ENCODE data around the gene DLG1. TPM values are rescaled to one million over a fixed set of nuclear protein-coding genes. Genes with fewer than 3 reads are reported as not detected.

Gene DLG1
- polyA plus RNA-seq, 2 donors = 39.4 to 40.7 TPM

DNA sequence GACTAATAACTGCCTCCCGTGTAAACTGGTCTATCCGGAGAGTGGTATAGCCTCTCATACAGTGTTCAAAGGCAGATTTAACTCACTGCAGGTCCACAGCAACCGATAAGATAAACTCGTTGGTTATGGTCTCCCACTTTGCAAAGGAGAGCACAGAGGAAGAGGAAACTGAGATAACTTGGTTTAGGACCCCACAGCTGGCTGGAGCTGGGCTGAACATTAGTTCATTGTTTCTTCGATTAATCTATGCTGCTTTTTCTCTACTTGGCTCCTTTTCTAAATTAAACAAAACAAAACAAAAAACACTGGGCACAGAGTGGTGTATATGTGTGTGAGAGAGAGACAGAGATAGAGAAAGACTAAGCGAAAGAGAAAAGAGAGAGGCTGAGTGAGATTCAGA, 5.0 kb upstream of the DLG1 start:
- WGBS, 2 donors = 86 to 89% methylated on average over 6 of the region's 6 CpGs
- no peak overlapping the region for H3K27ac ChIP-seq (ENCODE audit: low read depth in 2 of 2, low read length in 1 of 2)
- H3K36me3 ChIP-seq (ENCODE audit: control insufficient read depth in 2 of 2, insufficient read depth in 2 of 2, low read length in 1 of 2) = no peaks in the 10 kb centered on the region
- H3K4me3 ChIP-seq (ENCODE audit: low read depth in 1 of 2, low read length in 2 of 2) = no peak overlapping the region
- H3K27me3 ChIP-seq (ENCODE audit: control insufficient read depth in 1 of 2, insufficient read depth in 2 of 2, low read length in 2 of 2) = no peaks in the 10 kb centered on the region
- peaks cover 0 to 6% of the 10 kb centered on the region in 2 donors for H3K4me1 ChIP-seq (ENCODE audit: control insufficient read depth in 2 of 2, insufficient read depth in 2 of 2, low read length in 1 of 2)
- no peaks in the 10 kb centered on the region for H3K9me3 ChIP-seq (ENCODE audit: control insufficient read depth in 2 of 2, insufficient read depth in 1 of 2, low read depth in 1 of 2, low read length in 1 of 2)

DNA sequence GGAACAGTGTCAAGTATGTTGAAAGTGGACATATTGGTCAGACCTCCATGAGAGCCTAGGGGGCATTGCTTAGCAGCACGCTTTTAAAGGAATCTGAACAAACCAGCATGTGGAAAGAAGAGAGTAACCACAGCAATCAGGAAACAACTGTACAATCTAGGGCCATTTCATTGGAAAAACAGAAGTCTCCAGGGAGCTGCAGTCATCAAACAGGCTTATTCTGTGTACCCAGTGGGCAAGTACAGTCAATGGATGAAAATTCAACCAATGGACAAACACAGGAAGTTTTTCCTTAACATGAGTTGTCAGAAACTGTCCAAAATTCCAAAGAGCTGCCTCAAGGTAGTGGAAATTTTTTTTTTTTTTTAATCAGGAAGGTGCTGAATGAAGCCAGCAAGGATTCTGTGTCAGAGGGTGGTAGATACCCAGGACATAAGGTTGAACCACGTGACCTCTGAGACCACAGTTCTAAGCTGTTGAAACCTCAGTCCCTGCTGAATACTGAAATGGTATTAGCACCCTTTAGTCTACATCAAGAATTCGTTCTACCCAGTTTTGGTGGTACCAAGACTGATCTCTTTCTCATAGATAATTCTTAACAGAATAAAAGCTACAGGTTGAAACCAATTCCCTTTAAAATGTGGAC, 4.4 kb upstream of the DLG1 start:
- Histone ChIP-seq H3K4me3 (ENCODE audit: low read depth in 1 of 2, low read length in 2 of 2) (no peak overlapping the region), H3K36me3 (ENCODE audit: control insufficient read depth in 2 of 2, insufficient read depth in 2 of 2, low read length in 1 of 2) (no peaks in the 10 kb centered on the region), H3K4me1 (ENCODE audit: control insufficient read depth in 2 of 2, insufficient read depth in 2 of 2, low read length in 1 of 2) (peaks cover 0 to 6% of the 10 kb centered on the region in 2 donors), H3K9me3 (ENCODE audit: control insufficient read depth in 2 of 2, insufficient read depth in 1 of 2, low read depth in 1 of 2, low read length in 1 of 2) (no peaks in the 10 kb centered on the region), H3K27me3 (ENCODE audit: control insufficient read depth in 1 of 2, insufficient read depth in 2 of 2, low read length in 2 of 2) (no peaks in the 10 kb centered on the region), H3K27ac (ENCODE audit: low read depth in 2 of 2, low read length in 1 of 2) (peak overlapping the region in 1 of 2 donors; percentile 11)
- 72 to 77% methylated on average over 3 of the region's 3 CpGs for WGBS, 2 donors

DNA sequence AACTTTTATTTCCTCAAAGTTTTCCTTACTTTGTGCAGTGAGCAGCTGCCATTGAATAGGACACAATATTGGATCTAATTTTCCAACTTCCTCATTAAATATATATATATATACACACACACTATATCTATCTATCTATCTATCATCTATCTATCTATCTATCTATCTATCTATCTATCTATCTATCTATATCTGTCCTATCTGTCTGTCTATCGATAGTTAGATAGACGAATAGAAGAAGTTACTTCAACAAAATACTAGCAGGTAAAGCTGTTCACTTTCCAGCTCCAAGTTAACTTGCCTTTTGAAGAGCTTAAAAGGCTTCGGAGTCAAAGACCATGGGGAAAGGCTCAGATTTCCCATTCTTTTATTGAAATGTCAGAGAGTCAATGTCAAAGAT, 3.6 kb upstream of the DLG1 start:
- Histone ChIP-seq H3K27ac (ENCODE audit: low read depth in 2 of 2, low read length in 1 of 2) (no peak overlapping the region), H3K9me3 (ENCODE audit: control insufficient read depth in 2 of 2, insufficient read depth in 1 of 2, low read depth in 1 of 2, low read length in 1 of 2) (no peaks in the 10 kb centered on the region), H3K4me1 (ENCODE audit: control insufficient read depth in 2 of 2, insufficient read depth in 2 of 2, low read length in 1 of 2) (peaks cover 0 to 6% of the 10 kb centered on the region in 2 donors), H3K27me3 (ENCODE audit: control insufficient read depth in 1 of 2, insufficient read depth in 2 of 2, low read length in 2 of 2) (no peaks in the 10 kb centered on the region), H3K4me3 (ENCODE audit: low read depth in 1 of 2, low read length in 2 of 2) (no peak overlapping the region), H3K36me3 (ENCODE audit: control insufficient read depth in 2 of 2, insufficient read depth in 2 of 2, low read length in 1 of 2) (no peaks in the 10 kb centered on the region)
- WGBS, 2 donors = 86 to 94% methylated on average over 3 of the region's 3 CpGs

DNA sequence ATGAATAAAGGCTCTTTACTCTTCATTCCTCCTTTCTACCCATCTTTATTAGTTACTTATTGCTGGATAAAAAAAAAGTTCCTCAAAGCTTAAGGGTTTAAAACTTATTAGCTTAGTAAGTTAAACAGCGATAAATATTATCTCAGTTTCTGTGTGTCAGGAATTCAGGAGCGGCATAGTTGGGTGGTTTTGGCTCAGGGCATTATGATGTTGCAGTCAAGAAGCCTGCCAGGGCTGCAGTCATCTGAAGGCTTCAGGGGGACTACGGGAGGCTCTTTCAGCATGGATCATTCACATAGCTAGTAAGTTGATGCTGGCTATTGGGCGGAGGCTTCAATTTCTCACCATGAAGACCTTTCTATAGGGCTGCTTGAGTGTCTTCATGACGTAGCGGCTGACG, 1.9 kb upstream of the DLG1 start:
- Histone ChIP-seq H3K27me3 (ENCODE audit: control insufficient read depth in 1 of 2, insufficient read depth in 2 of 2, low read length in 2 of 2) (no peaks in the 10 kb centered on the region), H3K4me1 (ENCODE audit: control insufficient read depth in 2 of 2, insufficient read depth in 2 of 2, low read length in 1 of 2) (peaks cover 0 to 4% of the 10 kb centered on the region in 2 donors), H3K27ac (ENCODE audit: low read depth in 2 of 2, low read length in 1 of 2) (no peak overlapping the region), H3K4me3 (ENCODE audit: low read depth in 1 of 2, low read length in 2 of 2) (no peak overlapping the region), H3K9me3 (ENCODE audit: control insufficient read depth in 2 of 2, insufficient read depth in 1 of 2, low read depth in 1 of 2, low read length in 1 of 2) (no peaks in the 10 kb centered on the region), H3K36me3 (ENCODE audit: control insufficient read depth in 2 of 2, insufficient read depth in 2 of 2, low read length in 1 of 2) (no peaks in the 10 kb centered on the region)
- WGBS, 2 donors = 84 to 91% methylated on average over 7 of the region's 7 CpGs

DNA sequence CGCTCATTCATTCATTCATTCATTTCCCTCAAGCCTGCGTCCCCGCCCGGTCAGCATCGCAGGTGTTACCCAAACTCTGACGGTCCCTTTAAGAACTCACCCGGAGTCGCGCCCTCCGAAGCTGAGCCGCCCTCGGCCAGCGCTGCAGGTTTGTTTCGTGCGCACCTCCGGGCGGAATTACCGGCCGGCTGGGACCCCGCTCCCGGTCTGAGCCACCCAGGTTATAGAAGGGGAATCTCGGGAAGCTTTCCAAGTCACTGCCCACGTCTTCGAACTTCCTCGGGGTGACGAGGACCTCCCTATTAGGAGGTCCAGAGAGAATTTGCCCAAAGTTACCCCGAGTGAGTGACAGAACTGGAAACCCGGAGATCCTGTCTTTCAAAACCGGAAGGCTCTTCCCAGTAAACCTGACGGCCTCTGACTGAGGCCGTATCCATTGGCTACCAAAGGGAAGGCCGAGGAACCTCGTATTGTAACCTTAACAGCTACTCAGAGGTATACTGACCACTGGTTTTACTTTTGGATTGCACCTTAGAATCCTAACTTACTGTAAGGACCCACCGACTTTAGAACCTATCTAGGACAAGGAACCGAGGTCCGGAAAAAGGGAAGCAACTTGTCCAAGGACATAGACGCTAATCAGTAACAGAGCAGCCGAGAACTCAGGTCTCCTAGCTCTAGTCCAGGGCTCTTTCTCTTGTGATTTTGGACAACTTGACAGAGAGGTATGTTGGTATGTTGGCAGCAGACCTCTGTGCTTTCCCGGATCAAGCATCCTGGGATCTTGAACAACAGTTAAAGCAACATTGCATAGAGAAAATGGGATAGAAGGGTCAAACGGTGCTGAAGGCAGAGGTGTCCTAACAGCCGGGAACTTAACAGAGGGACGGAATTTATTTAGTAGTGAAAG, 788 bp upstream of the DLG1 start:
- whole genome bisulfite sequencing, 2 donors = 8 to 12% methylated on average over 42 of the region's 42 CpGs
- H3K27ac ChIP-seq (ENCODE audit: low read depth in 2 of 2, low read length in 1 of 2) = peak overlapping the region; percentile 83 to 96
- no peaks in the 10 kb centered on the region for H3K9me3 ChIP-seq (ENCODE audit: control insufficient read depth in 2 of 2, insufficient read depth in 1 of 2, low read depth in 1 of 2, low read length in 1 of 2)
- H3K4me3 ChIP-seq (ENCODE audit: low read depth in 1 of 2, low read length in 2 of 2) = peak overlapping the region; percentile 88 to 94
- H3K27me3 ChIP-seq (ENCODE audit: control insufficient read depth in 1 of 2, insufficient read depth in 2 of 2, low read length in 2 of 2) = no peaks in the 10 kb centered on the region
- no peaks in the 10 kb centered on the region for H3K36me3 ChIP-seq (ENCODE audit: control insufficient read depth in 2 of 2, insufficient read depth in 2 of 2, low read length in 1 of 2)
- H3K4me1 ChIP-seq (ENCODE audit: control insufficient read depth in 2 of 2, insufficient read depth in 2 of 2, low read length in 1 of 2) = peaks cover 0 to 4% of the 10 kb centered on the region in 2 donors

DNA sequence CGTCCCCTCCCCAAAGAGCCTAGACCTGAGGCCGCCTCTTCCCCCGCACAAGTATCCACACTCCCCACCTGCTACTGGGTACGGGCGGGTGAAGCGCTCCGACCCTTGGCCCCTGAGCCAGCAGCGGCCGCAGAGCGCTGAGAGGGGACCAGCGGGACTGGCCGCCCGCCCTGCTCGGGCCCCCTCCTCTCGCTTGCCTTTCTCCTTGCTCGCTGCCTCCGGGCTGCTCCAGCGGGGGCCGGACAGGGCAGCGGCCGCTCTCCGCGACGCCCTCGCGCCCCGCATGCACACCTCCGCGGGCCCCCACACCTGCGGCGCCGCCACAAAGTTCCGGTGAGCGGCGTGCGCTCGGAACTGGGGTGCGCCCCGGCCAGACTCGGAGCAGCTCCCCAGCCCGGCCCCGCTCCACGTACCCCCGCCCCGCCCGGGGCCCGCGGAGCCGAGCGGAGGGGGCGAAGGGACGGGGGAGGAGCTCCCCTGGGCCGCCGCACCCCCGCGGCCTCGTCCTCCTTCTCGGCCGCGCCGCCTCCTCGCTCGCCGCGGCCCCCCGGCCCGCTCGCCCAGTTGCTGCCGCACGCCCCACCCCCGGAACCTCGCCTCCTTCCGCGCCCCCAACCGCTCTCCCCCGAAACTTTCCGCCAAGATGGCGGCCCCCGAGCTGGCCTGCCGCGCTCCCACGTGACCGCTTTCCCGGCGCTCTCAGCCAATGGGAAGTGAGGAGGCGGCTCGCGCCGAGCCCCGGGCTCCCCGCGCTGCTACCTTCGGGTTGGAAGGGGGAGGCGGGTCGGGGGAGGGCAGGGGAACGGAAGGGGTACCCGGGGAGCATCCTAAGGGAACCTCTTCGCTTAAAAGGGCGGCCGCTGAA, 704 bp downstream of the DLG1 start:
- Histone ChIP-seq H3K27me3 (ENCODE audit: control insufficient read depth in 1 of 2, insufficient read depth in 2 of 2, low read length in 2 of 2) (no peaks in the 10 kb centered on the region), H3K36me3 (ENCODE audit: control insufficient read depth in 2 of 2, insufficient read depth in 2 of 2, low read length in 1 of 2) (no peaks in the 10 kb centered on the region), H3K4me1 (ENCODE audit: control insufficient read depth in 2 of 2, insufficient read depth in 2 of 2, low read length in 1 of 2) (peaks cover 0 to 4% of the 10 kb centered on the region in 2 donors), H3K27ac (ENCODE audit: low read depth in 2 of 2, low read length in 1 of 2) (peak overlapping the region; percentile 83 to 94), H3K4me3 (ENCODE audit: low read depth in 1 of 2, low read length in 2 of 2) (peak overlapping the region; percentile 88 to 94), H3K9me3 (ENCODE audit: control insufficient read depth in 2 of 2, insufficient read depth in 1 of 2, low read depth in 1 of 2, low read length in 1 of 2) (no peaks in the 10 kb centered on the region)
- WGBS, 2 donors = 1% methylated on average over 76 to 100 of the region's 100 CpGs

DNA sequence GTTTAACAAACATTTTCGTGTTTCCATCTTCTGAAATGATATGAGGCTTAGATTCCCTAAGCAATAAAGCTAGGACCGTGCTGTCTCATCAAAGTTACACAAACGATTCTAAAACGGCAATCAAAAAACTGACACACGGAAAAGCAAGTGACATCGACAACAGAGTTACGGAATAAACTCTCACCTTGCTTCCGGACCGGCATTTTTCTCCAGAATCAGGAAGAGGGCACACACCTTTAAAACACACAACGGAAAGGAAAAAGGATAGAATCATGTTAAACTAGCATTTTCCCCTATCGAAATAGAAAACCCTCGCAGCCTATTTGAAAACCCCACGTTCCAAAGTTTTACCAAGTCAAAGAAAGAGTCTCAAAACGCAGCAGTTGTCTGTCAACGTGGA, 1.4 kb downstream of the DLG1 start:
- WGBS, 2 donors = 0 to 1% methylated on average over 15 of the region's 15 CpGs
- Histone ChIP-seq H3K27me3 (ENCODE audit: control insufficient read depth in 1 of 2, insufficient read depth in 2 of 2, low read length in 2 of 2) (no peaks in the 10 kb centered on the region), H3K4me1 (ENCODE audit: control insufficient read depth in 2 of 2, insufficient read depth in 2 of 2, low read length in 1 of 2) (peaks cover 0 to 4% of the 10 kb centered on the region in 2 donors), H3K4me3 (ENCODE audit: low read depth in 1 of 2, low read length in 2 of 2) (peak overlapping the region; percentile 88 to 94), H3K9me3 (ENCODE audit: control insufficient read depth in 2 of 2, insufficient read depth in 1 of 2, low read depth in 1 of 2, low read length in 1 of 2) (no peaks in the 10 kb centered on the region), H3K36me3 (ENCODE audit: control insufficient read depth in 2 of 2, insufficient read depth in 2 of 2, low read length in 1 of 2) (no peaks in the 10 kb centered on the region), H3K27ac (ENCODE audit: low read depth in 2 of 2, low read length in 1 of 2) (peak overlapping the region; percentile 83 to 94)

DNA sequence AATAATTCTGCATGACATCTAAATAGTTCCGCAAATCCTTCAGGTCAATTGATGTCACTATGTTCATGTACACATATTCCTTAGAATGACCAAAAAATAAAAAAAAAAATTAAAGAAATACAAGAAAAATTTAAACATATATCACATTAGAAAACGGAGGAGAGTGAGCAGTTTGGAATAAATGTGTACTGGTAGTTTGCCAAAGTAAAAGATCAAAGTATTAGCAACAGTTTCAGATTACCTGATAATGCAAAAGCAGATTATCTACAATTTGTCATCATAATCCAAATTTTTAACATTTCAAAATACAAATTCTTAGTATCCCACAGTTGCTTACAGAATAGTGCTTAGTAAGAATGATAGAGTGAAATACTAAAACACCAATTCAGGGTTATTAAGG, 1.9 kb downstream of the DLG1 start:
- no peaks in the 10 kb centered on the region for H3K27me3 ChIP-seq (ENCODE audit: control insufficient read depth in 1 of 2, insufficient read depth in 2 of 2, low read length in 2 of 2)
- H3K4me1 ChIP-seq (ENCODE audit: control insufficient read depth in 2 of 2, insufficient read depth in 2 of 2, low read length in 1 of 2) = peaks cover 0 to 4% of the 10 kb centered on the region in 2 donors
- H3K9me3 ChIP-seq (ENCODE audit: control insufficient read depth in 2 of 2, insufficient read depth in 1 of 2, low read depth in 1 of 2, low read length in 1 of 2) = no peaks in the 10 kb centered on the region
- H3K36me3 ChIP-seq (ENCODE audit: control insufficient read depth in 2 of 2, insufficient read depth in 2 of 2, low read length in 1 of 2) = no peaks in the 10 kb centered on the region
- 41 to 48% methylated on average over 2 of the region's 2 CpGs for WGBS, 2 donors
- peak overlapping the region in 1 of 2 donors; percentile 88 for H3K4me3 ChIP-seq (ENCODE audit: low read depth in 1 of 2, low read length in 2 of 2)
- no peak overlapping the region for H3K27ac ChIP-seq (ENCODE audit: low read depth in 2 of 2, low read length in 1 of 2)

DNA sequence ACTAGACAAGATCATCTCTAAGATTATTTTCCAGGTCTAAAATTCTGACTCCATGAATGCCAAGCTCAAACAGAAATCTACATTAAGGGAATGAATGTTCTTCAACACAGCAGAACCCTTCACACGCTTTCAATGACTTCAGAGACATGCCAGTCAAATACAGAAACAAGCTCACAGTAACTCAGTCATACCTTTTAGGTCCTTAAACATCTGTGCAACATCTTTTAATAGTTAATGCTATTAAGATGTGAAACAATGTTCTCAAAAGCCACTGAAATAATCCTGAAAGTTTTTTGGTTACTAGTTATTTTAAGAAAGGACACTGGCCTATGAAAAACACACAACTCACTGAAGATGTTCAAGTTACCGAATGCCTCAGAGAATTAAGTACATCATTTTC, 2.5 kb downstream of the DLG1 start:
- H3K27me3 ChIP-seq (ENCODE audit: control insufficient read depth in 1 of 2, insufficient read depth in 2 of 2, low read length in 2 of 2) = no peaks in the 10 kb centered on the region
- peak overlapping the region in 1 of 2 donors; percentile 27 for H3K4me3 ChIP-seq (ENCODE audit: low read depth in 1 of 2, low read length in 2 of 2)
- 57 to 58% methylated on average over 2 of the region's 2 CpGs for WGBS, 2 donors
- H3K36me3 ChIP-seq (ENCODE audit: control insufficient read depth in 2 of 2, insufficient read depth in 2 of 2, low read length in 1 of 2) = no peaks in the 10 kb centered on the region
- H3K9me3 ChIP-seq (ENCODE audit: control insufficient read depth in 2 of 2, insufficient read depth in 1 of 2, low read depth in 1 of 2, low read length in 1 of 2) = no peaks in the 10 kb centered on the region
- peaks cover 0 to 4% of the 10 kb centered on the region in 2 donors for H3K4me1 ChIP-seq (ENCODE audit: control insufficient read depth in 2 of 2, insufficient read depth in 2 of 2, low read length in 1 of 2)
- no peak overlapping the region for H3K27ac ChIP-seq (ENCODE audit: low read depth in 2 of 2, low read length in 1 of 2)
